Measurements from ENCODE around the gene NT5DC4.

DNA sequence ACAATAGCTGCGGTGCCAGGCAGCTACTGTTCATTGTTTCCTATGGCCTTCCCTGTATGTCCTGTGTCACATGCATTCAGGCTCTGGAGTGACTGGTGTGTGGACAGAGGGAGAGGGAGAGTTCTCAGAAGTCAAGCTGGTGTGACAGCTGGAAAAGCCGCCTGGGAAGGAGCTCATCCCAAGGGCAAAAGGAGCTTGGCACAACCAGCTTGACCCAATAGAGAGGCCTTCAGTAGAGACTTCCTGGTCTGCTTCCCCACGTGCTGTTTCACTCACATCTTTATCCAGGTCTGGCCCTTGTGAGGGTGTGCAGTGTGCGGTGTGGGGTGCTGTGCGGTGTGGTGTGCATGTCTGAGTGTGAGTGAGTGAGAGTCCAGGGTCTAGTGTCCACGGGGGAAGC lies 11.1 kb upstream of the NT5DC4 start:
- TF ChIP-seq EZH2 (IDR thresholded peaks at IDR 0.05; ENCODE audit: insufficient read depth, low read length), result no peak
- TF ChIP-seq, protein P1, sequence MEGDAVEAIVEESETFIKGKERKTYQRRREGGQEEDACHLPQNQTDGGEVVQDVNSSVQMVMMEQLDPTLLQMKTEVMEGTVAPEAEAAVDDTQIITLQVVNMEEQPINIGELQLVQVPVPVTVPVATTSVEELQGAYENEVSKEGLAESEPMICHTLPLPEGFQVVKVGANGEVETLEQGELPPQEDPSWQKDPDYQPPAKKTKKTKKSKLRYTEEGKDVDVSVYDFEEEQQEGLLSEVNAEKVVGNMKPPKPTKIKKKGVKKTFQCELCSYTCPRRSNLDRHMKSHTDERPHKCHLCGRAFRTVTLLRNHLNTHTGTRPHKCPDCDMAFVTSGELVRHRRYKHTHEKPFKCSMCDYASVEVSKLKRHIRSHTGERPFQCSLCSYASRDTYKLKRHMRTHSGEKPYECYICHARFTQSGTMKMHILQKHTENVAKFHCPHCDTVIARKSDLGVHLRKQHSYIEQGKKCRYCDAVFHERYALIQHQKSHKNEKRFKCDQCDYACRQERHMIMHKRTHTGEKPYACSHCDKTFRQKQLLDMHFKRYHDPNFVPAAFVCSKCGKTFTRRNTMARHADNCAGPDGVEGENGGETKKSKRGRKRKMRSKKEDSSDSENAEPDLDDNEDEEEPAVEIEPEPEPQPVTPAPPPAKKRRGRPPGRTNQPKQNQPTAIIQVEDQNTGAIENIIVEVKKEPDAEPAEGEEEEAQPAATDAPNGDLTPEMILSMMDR (IDR thresholded peaks at IDR 0.05; ENCODE audit: insufficient read depth, low read depth, low read length), result no peak

Data from astrocyte (in vitro differentiated cells and primary cell).